Astrocyte of the spinal cord (primary cell): ENCODE results near the gene STEAP1B.

Source experiments
- DNase-seq: peaks from one replicate; pipeline ENCODE4 v3.0.0; 2011; ENCODE audit warnings: low read depth, low spot score
- H3K4me3 ChIP-seq: 2 replicates; pipeline ENCODE4 v1.5.1; 2011; ENCODE audit warnings: low read depth, mild to moderate bottlenecking, low read length, moderate library complexity
- in situ Hi-C: cut with HindIII; loops from 2 replicates; pipeline ENCODE4 v1.10.0; 2017; ENCODE audit warnings: low sequenced_read_pairs
- TF ChIP-seq, protein P1 (sequence below): IDR thresholded peaks from 2 replicates; pipeline ENCODE4 v1.5.1; 2012; ENCODE audit warnings: low read depth, mild to moderate bottlenecking, low read length, inconsistent platforms

STEAP1B gene

DNA sequence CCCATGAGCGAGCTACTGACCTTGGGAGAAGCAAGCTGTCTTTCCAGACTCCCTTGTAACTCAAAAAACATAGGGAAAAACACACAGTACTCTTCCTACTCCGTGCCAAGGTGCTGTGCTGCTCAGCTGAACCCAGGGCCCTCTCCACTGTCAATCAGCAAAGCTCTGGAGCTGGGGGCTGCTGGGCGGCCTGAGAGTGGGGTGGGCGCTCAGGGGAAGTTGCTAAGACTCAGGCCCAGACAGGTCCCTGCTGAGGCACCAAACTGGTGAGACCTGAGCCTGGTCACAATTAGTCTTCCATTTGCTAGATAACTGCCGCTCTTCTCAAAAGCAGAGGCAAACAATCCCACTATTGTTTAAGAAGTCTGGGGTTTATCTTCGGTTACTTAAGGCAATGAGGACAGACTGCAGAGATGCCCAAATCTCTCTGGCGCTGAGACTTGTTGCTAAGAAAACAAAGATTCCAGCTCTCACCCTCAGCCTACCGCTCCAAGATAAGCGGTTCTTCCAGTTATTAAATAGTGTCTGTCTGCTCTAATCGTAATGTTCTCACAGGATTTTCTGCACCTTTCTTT lies 22.0 kb downstream of the STEAP1B start:
- no peak overlapping the region for H3K4me3 ChIP-seq
- DNase-seq = no peak
- in situ Hi-C loops = no loop called here
- TF ChIP-seq, protein P1, sequence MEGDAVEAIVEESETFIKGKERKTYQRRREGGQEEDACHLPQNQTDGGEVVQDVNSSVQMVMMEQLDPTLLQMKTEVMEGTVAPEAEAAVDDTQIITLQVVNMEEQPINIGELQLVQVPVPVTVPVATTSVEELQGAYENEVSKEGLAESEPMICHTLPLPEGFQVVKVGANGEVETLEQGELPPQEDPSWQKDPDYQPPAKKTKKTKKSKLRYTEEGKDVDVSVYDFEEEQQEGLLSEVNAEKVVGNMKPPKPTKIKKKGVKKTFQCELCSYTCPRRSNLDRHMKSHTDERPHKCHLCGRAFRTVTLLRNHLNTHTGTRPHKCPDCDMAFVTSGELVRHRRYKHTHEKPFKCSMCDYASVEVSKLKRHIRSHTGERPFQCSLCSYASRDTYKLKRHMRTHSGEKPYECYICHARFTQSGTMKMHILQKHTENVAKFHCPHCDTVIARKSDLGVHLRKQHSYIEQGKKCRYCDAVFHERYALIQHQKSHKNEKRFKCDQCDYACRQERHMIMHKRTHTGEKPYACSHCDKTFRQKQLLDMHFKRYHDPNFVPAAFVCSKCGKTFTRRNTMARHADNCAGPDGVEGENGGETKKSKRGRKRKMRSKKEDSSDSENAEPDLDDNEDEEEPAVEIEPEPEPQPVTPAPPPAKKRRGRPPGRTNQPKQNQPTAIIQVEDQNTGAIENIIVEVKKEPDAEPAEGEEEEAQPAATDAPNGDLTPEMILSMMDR = no peak

DNA sequence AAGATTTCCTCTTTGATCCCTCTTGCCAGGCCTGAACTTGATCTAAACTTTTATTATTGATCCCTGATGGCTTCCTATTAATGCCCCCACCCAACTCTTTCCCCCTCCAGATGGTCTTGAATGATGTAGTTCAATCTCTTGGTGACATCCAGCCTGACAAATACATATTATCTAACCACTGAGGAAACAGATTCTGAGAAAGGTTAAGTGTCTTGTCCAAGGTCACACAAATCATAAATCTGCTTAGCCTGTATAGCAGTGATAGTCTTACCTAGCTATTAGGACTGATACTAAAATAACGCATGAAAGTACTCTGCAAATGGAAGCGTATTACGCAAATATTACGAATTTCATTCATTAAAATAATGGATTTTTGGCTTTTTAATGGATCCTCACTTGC lies 22.7 kb downstream of the STEAP1B start:
- in situ Hi-C loops = no loop called here
- TF ChIP-seq, protein P1 = no peak
- H3K4me3 ChIP-seq = no peak overlapping the region
- DNase-seq = no peak

DNA sequence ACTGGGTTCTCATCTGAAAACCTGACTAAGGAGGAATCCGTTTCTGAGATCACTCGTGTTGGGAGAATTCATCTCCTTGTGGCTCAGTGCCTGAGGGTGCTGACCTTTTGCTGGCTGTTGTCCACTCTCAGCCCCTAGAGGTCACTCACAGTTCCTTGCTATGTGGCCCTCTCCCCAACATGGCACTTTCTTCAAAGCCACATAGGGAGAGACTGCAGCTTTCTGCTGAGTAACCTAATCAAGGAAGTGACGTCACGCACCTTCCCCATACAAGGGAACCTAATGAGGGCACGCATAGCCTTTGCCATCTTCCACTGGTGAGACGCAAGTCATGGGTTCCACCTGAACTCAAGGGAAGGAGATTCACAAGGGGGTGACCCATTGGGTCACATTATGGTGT lies 23.2 kb downstream of the STEAP1B start:
- in situ Hi-C loops = no loop called here
- no peak for DNase-seq
- H3K4me3 ChIP-seq = no peak overlapping the region
- TF ChIP-seq, protein P1 = no peak

DNA sequence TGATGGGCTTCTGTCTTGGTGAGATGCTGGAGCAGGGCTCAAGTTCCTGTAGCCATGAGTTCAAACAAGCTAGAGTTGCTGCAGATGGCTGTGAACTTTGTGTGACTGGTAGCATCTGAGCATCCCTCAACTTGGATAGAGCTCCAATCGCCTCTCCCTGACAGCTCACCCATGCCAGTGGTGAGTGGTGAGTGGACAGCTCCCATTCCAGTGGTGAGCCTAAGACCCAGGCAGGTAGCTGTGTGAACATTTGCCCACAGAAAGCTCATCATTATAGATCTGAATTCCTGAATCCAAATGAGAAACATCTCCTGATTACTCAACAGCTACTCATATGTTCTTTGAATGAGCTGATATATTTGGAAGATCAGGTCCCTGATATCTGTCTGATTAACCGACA lies 25.3 kb downstream of the STEAP1B start:
- no peak for DNase-seq
- TF ChIP-seq, protein P1 = no peak
- in situ Hi-C loops = no loop called here
- no peak overlapping the region for H3K4me3 ChIP-seq

DNA sequence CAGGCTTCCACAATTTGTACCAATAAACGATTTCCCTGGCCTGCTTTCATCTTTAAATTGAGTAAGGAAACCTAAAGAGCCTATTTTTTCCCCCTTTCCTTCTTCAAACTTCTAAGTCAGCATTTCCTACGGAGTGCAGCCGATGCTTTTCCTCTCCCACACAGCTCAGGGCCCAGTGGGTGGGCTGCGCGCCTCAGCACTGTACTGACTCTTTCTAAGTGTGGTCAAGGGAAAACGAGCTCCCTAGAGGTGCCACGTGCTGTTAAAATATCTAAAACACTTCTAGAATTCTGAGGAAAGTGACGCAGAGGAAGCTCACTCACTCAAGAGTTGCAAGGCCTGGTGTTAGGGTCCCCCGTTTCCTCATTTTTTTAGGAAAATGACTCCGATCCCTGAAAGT lies 29.0 kb downstream of the STEAP1B start:
- in situ Hi-C loops = no loop called here
- TF ChIP-seq, protein P1 = no peak
- H3K4me3 ChIP-seq = no peak overlapping the region
- peak; percentile 46 for DNase-seq

DNA sequence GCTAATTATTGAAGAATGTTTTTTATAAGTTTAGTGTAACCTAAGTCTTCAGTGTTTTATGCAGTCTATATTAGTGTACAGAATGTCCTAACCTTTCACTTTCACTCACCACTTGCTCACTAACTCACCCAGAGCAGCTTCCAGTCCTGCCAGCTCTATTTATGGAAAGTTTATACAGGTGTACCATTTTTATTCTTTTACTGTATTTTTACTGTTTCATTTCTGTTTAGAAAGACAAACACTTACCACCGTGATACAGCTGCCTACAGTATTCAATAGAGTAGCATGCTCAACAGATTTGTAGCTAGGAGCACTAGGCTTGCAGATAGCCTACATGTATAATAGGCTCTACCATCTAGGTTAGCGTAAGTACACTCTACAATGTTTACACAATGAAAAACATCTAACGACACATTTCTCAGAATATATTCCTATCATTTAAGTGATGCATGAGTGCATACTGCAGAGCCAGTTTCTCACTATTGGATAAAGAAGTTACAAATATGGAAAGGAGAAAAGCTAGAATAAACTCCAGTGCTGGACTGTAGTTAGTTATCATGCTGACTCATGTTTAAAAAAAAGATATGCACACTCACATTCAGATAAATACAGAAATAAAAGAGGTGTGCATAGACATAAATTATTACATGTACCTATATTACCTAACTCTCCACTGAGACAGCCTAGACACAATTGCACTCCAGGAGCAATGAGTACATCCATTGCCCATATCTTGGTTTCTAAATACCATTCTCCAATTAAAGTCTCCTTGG lies 30.4 kb downstream of the STEAP1B start:
- H3K4me3 ChIP-seq = no peak overlapping the region
- TF ChIP-seq, protein P1 = no peak
- DNase-seq = no peak
- in situ Hi-C loops = no loop called here
